ENCODE measurements around the gene VIL1.

The VIL1 gene

GRCh38 chr2:218448934-218449333 lies 30.0 kb downstream of the VIL1 start:
- H3K36me3 ChIP-seq (ENCODE audit: control insufficient read depth in 2 of 2, insufficient read depth in 1 of 2, low read length in 2 of 2) = peaks cover 3 to 57% of the 10 kb centered on the region in 2 experiments; a peak in 2 of 3 replicates
- TF ChIP-seq RBAK (tag by site-specific recombination; IDR thresholded peaks at IDR 0.05) = no peak
- no peak for TF ChIP-seq ZNF701 (tag by site-specific recombination; IDR thresholded peaks at IDR 0.05)
- TF ChIP-seq ZBTB44 (tag by site-specific recombination; IDR thresholded peaks at IDR 0.05) = no peak
- TF ChIP-seq ZNF366 (tag by site-specific recombination; conservative IDR thresholded peaks at IDR 0.05) = peak; percentile 51; the same call in 1 of the 2 replicates
- no peak for TF ChIP-seq PATZ1 (tag by site-specific recombination; IDR thresholded peaks at IDR 0.05)
- no peak for TF ChIP-seq ZNF148 (tag by site-specific recombination; IDR thresholded peaks at IDR 0.05; ENCODE audit: borderline replicate concordance)
- TF ChIP-seq ZNF169 (tag by site-specific recombination; IDR thresholded peaks at IDR 0.05) = no peak
- 0 out of 2 replicates have a peak, but pooled peaks have one; percentile 19 for TF ChIP-seq ZNF513 (tag by site-specific recombination; IDR thresholded peaks at IDR 0.05)
- TF ChIP-seq ZBTB11 (tag by site-specific recombination; conservative IDR thresholded peaks at IDR 0.05; ENCODE audit: low read depth) = no peak
- peak; percentile 53; the same call in 1 of the 2 replicates for TF ChIP-seq BCL11A (tag by site-specific recombination; IDR thresholded peaks at IDR 0.05; ENCODE audit: low read depth)
- TF ChIP-seq ZNF394 (tag by site-specific recombination; IDR thresholded peaks at IDR 0.05; ENCODE audit: borderline replicate concordance) = 0 out of 2 replicates have a peak, but pooled peaks have one; percentile 17
- TF ChIP-seq ZNF223 (tag by site-specific recombination; IDR thresholded peaks at IDR 0.05) = no peak
- no peak for TF ChIP-seq ZBTB21 (tag by site-specific recombination; IDR thresholded peaks at IDR 0.05)
- TF ChIP-seq ATF2 (tag by site-specific recombination; IDR thresholded peaks at IDR 0.05; ENCODE audit: low read depth) = no peak
- no peak for TF ChIP-seq OVOL3 (tag by site-specific recombination; IDR thresholded peaks at IDR 0.05)
- TF ChIP-seq GFI1B (tag by site-specific recombination; IDR thresholded peaks at IDR 0.05) = no peak
- no peak for TF ChIP-seq ZNF18 (tag by site-specific recombination; IDR thresholded peaks at IDR 0.05)
- 0 out of 2 replicates have a peak, but pooled peaks have one; percentile 69 for TF ChIP-seq WT1 (tag by site-specific recombination; IDR thresholded peaks at IDR 0.05)
- TF ChIP-seq IKZF3 (tag by site-specific recombination; IDR thresholded peaks at IDR 0.05) = 0 out of 2 replicates have a peak, but pooled peaks have one; percentile 9
- peak; percentile 87 for TF ChIP-seq SP7 (tag by site-specific recombination; IDR thresholded peaks at IDR 0.05)
- ChIA-PET POLR2A (interaction anchor here (0.5 kb wide), 1 partner anchor 32 kb away, joined by 4 read pairs; no protein-coding TSS in a partner anchor), CTCF (no interaction called here)
- H3K9me3 ChIP-seq (ENCODE audit: control insufficient read depth, insufficient read depth, low read depth, low read length) = no peaks in the 10 kb centered on the region
- no peak overlapping the region for H3K27ac ChIP-seq (ENCODE audit: extremely low read depth, low read depth, low read length)
- no peaks in the 10 kb centered on the region for H3K4me1 ChIP-seq (ENCODE audit: control insufficient read depth, insufficient read depth, low read length)
- no peak overlapping the region for H3K4me3 ChIP-seq (ENCODE audit: low read depth, low read length)
